ENCODE data around the gene KIRREL3. TPM values are rescaled to one million over a fixed set of nuclear protein-coding genes. Genes with fewer than 3 reads are reported as not detected.

The KIRREL3 gene
- total and polyA plus RNA-seq, 2 of the 4 experiments (the other 2 are of a cell fraction): 10.9 to 15.9 TPM

DNA sequence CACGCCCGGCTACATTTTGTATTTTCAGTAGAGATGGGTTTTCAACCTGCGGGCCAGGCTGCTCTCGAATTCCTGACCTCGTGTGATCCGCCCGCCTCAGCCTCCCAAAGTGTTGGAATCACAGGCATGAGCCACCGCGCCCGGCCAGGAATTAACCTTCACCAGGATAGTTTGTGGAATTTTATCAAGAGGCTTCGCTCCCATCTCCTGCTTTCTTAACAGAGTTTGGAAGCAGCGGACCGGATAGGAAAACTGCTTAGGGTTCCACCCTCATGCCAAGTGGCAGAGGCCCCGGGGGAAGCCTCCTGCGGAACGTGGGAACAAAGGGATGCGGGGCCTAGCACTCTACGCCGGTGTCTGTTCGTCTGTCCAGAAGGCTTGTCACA is 415.2 kb downstream of the KIRREL3 start:
- no peaks in the 10 kb centered on the region for H3K9me3 ChIP-seq (ENCODE audit: control insufficient read depth, insufficient read depth, low read length)
- in situ Hi-C loops (cut with MboI; ENCODE audit: low sequenced_read_pairs) (no loop called here), dilution Hi-C loops (cut with HindIII; ENCODE audit: low sequenced_read_pairs, unreplicated experiment) (no loop called here), intact Hi-C loops (cut with micrococcal nuclease) (no loop called here)
- peaks cover 9% of the 10 kb centered on the region for H3K4me1 ChIP-seq (ENCODE audit: control insufficient read depth, insufficient read depth, low read length)
- ATAC-seq (ENCODE audit: low read depth) (peak; percentile 12), DNase-seq (no peak)
- peak overlapping the region; percentile 5; the same call in 2 of the 3 replicates for H2BK15ac ChIP-seq (ENCODE audit: low read depth, low read length)
- H3K14ac ChIP-seq (replicated peaks; ENCODE audit: low read depth, low read length): peak overlapping the region; percentile 17; the same call in 1 of the 2 replicates
- peak overlapping the region; percentile 38 for H3K4me2 ChIP-seq (ENCODE audit: low read depth, low read length)
- H3K36me3 ChIP-seq (ENCODE audit: control insufficient read depth, insufficient read depth, low read length): no peaks in the 10 kb centered on the region
- no peak overlapping the region; the same call in 1 of the 2 replicates for H3K56ac ChIP-seq (ENCODE audit: extremely low read depth, insufficient read depth, low read length)
- H2BK120ac ChIP-seq (ENCODE audit: low read depth, low read length): peak overlapping the region; percentile 17; the same call in 1 of the 2 replicates
- peak overlapping the region; percentile 2; the same call in 1 of the 2 replicates for H3K4me3 ChIP-seq (ENCODE audit: insufficient read depth, low read depth, low read length)
- peak overlapping the region; percentile 59 for H3K4ac ChIP-seq (ENCODE audit: low read depth, low read length)
- no peaks in the 10 kb centered on the region for H3K27me3 ChIP-seq (ENCODE audit: control insufficient read depth, insufficient read depth, low read length)
- peak overlapping the region; percentile 31; the same call in 1 of the 2 replicates for H2AK5ac ChIP-seq (ENCODE audit: low read depth, low read length)
- H3K27ac ChIP-seq (ENCODE audit: insufficient read depth, low read length): peak overlapping the region; percentile 14; the same call in 1 of the 2 replicates
- 23% methylated on average over 9 of the region's 20 CpGs; no CpG with 5 or more reads in 1 of the 2 experiments for WGBS, 2 experiments (ENCODE audit: extremely low coverage in 2 of 2, insufficient read length in 1 of 2)
- peak overlapping the region; percentile 17 for H4K91ac ChIP-seq (ENCODE audit: insufficient read depth, low read depth, low read length)
- no TSS peak for BruUV-seq (replicated peaks)
- H2BK20ac ChIP-seq (ENCODE audit: low read depth, low read length): peak overlapping the region; percentile 10; the same call in 1 of the 2 replicates
- CTCF ChIA-PET: no interaction called here
- H3K9ac ChIP-seq (ENCODE audit: low read depth, low read length): peak overlapping the region; percentile 4; the same call in 1 of the 2 replicates
- POLR2A ChIA-PET (ENCODE audit: unreplicated experiment): no interaction called here
- peaks cover 19% of the 10 kb centered on the region; the same call in 1 of the 2 replicates for H3K9me1 ChIP-seq (ENCODE audit: insufficient read depth, low read length)
- 0 out of 4 replicates have a peak, but pooled peaks cover 0 to 8% of the 10 kb centered on the region in 2 experiments for H3K79me1 ChIP-seq (ENCODE audit: low read depth in 1 of 2, low read length in 2 of 2)
- H4K8ac ChIP-seq (ENCODE audit: low read depth in 2 of 2, low read length in 2 of 2): peak overlapping the region; percentile 63 to 64; a peak in 3 of 4 replicates
- peak overlapping the region; percentile 23 for H2BK5ac ChIP-seq (ENCODE audit: low read depth, low read length, poor library complexity, severe bottlenecking)
- H3K18ac ChIP-seq (ENCODE audit: low read depth, low read length): peak overlapping the region; percentile 1
- H4K20me1 ChIP-seq (ENCODE audit: insufficient read depth, low read length): no peaks in the 10 kb centered on the region
- peak overlapping the region; percentile 10; the same call in 1 of the 2 replicates for H4K5ac ChIP-seq (ENCODE audit: low read depth, low read length)
- peak overlapping the region; percentile 82 for H2AFZ ChIP-seq (replicated peaks; ENCODE audit: low read length, poor library complexity)
- H2AK9ac ChIP-seq (replicated peaks; ENCODE audit: low read depth, low read length, poor library complexity): peak overlapping the region; percentile 4
- TF ChIP-seq FOS (IDR thresholded peaks at IDR 0.05; ENCODE audit: low read depth, low read length) (no peak), CHD1 (IDR thresholded peaks at IDR 0.05; ENCODE audit: low read depth, low read length) (no peak), NFE2L2 (IDR thresholded peaks at IDR 0.05; ENCODE audit: low read depth, low read length) (no peak), RAD21 (IDR thresholded peaks at IDR 0.05; ENCODE audit: low read length) (no peak), SMC3 (IDR thresholded peaks at IDR 0.05; ENCODE audit: low read depth, low read length) (no peak)
- TF ChIP-seq, protein P1, sequence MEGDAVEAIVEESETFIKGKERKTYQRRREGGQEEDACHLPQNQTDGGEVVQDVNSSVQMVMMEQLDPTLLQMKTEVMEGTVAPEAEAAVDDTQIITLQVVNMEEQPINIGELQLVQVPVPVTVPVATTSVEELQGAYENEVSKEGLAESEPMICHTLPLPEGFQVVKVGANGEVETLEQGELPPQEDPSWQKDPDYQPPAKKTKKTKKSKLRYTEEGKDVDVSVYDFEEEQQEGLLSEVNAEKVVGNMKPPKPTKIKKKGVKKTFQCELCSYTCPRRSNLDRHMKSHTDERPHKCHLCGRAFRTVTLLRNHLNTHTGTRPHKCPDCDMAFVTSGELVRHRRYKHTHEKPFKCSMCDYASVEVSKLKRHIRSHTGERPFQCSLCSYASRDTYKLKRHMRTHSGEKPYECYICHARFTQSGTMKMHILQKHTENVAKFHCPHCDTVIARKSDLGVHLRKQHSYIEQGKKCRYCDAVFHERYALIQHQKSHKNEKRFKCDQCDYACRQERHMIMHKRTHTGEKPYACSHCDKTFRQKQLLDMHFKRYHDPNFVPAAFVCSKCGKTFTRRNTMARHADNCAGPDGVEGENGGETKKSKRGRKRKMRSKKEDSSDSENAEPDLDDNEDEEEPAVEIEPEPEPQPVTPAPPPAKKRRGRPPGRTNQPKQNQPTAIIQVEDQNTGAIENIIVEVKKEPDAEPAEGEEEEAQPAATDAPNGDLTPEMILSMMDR (conservative IDR thresholded peaks at IDR 0.05; ENCODE audit: low read depth, low read length): no peak
- TF ChIP-seq, protein P2, sequence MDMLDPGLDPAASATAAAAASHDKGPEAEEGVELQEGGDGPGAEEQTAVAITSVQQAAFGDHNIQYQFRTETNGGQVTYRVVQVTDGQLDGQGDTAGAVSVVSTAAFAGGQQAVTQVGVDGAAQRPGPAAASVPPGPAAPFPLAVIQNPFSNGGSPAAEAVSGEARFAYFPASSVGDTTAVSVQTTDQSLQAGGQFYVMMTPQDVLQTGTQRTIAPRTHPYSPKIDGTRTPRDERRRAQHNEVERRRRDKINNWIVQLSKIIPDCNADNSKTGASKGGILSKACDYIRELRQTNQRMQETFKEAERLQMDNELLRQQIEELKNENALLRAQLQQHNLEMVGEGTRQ (IDR thresholded peaks at IDR 0.05; ENCODE audit: low read depth, low read length): no peak
- peak overlapping the region; percentile 6; the same call in 1 of the 2 replicates for H3K23ac ChIP-seq (ENCODE audit: low read depth, low read length)

Measured in IMR-90 (cell line).